ENCODE measurements around the gene DNAJC1.
"Not testable (repeated sequence)": the region's sequence is repeated elsewhere in the genome, so short reads cannot be mapped to it uniquely, and the experiment has no call there.

Gene DNAJC1

GRCh38 chr10:21849607-21850006 lies 153.9 kb downstream of the DNAJC1 start:
- in situ Hi-C loops (cut with MboI; ENCODE audit: low sequenced_read_pairs): no loop called here

GRCh38 chr10:21843645-21844044 lies 159.9 kb downstream of the DNAJC1 start:
- in situ Hi-C loops (cut with MboI; ENCODE audit: low sequenced_read_pairs): no loop called here

- in situ Hi-C loops (cut with MboI; ENCODE audit: low sequenced_read_pairs): not testable (repeated sequence)
These were observed 162.3 kb downstream of the DNAJC1 start for GRCh38 chr10:21841273-21841672.

GRCh38 chr10:21837487-21837886 lies 166.0 kb downstream of the DNAJC1 start:
- in situ Hi-C loops (cut with MboI; ENCODE audit: low sequenced_read_pairs): not testable (repeated sequence)

- in situ Hi-C loops (cut with MboI; ENCODE audit: low sequenced_read_pairs): not testable (repeated sequence)
These were observed 169.0 kb downstream of the DNAJC1 start for GRCh38 chr10:21834574-21834973.

GRCh38 chr10:21832821-21833130 lies 170.8 kb downstream of the DNAJC1 start:
- in situ Hi-C loops (cut with MboI; ENCODE audit: low sequenced_read_pairs): no loop called here

- in situ Hi-C loops (cut with MboI; ENCODE audit: low sequenced_read_pairs): no loop called here
These were observed 171.3 kb downstream of the DNAJC1 start for GRCh38 chr10:21831986-21832820.

- in situ Hi-C loops (cut with MboI; ENCODE audit: low sequenced_read_pairs): no loop called here
These were observed 173.5 kb downstream of the DNAJC1 start for GRCh38 chr10:21830037-21830436.

GRCh38 chr10:21827308-21827707 lies 176.2 kb downstream of the DNAJC1 start:
- in situ Hi-C loops (cut with MboI; ENCODE audit: low sequenced_read_pairs): no loop called here

GRCh38 chr10:21826725-21827124 lies 176.8 kb downstream of the DNAJC1 start:
- in situ Hi-C loops (cut with MboI; ENCODE audit: low sequenced_read_pairs): no loop called here

GRCh38 chr10:21825345-21825744 lies 178.2 kb downstream of the DNAJC1 start:
- in situ Hi-C loops (cut with MboI; ENCODE audit: low sequenced_read_pairs): no loop called here

- in situ Hi-C loops (cut with MboI; ENCODE audit: low sequenced_read_pairs): no loop called here
These were observed 179.1 kb downstream of the DNAJC1 start for GRCh38 chr10:21824409-21824808.

- in situ Hi-C loops (cut with MboI; ENCODE audit: low sequenced_read_pairs): no loop called here
These were observed 179.9 kb downstream of the DNAJC1 start for GRCh38 chr10:21823617-21824016.

- in situ Hi-C loops (cut with MboI; ENCODE audit: low sequenced_read_pairs): not testable (repeated sequence)
These were observed 181.3 kb downstream of the DNAJC1 start for GRCh38 chr10:21822273-21822672.

GRCh38 chr10:21820952-21821351 lies 182.6 kb downstream of the DNAJC1 start:
- in situ Hi-C loops (cut with MboI; ENCODE audit: low sequenced_read_pairs): no loop called here

GRCh38 chr10:21818416-21818815 lies 185.1 kb downstream of the DNAJC1 start:
- in situ Hi-C loops (cut with MboI; ENCODE audit: low sequenced_read_pairs): not testable (repeated sequence)

- in situ Hi-C loops (cut with MboI; ENCODE audit: low sequenced_read_pairs): no loop called here
These were observed 188.7 kb downstream of the DNAJC1 start for GRCh38 chr10:21814866-21815265.

GRCh38 chr10:21813946-21814345 lies 189.6 kb downstream of the DNAJC1 start:
- in situ Hi-C loops (cut with MboI; ENCODE audit: low sequenced_read_pairs): no loop called here

- in situ Hi-C loops (cut with MboI; ENCODE audit: low sequenced_read_pairs): no loop called here
These were observed 192.3 kb downstream of the DNAJC1 start for GRCh38 chr10:21811245-21811585.

GRCh38 chr10:21810582-21811244 lies 192.8 kb downstream of the DNAJC1 start:
- in situ Hi-C loops (cut with MboI; ENCODE audit: low sequenced_read_pairs): no loop called here

GRCh38 chr10:21808550-21808949 lies 195.0 kb downstream of the DNAJC1 start:
- in situ Hi-C loops (cut with MboI; ENCODE audit: low sequenced_read_pairs): no loop called here

- in situ Hi-C loops (cut with MboI; ENCODE audit: low sequenced_read_pairs): no loop called here
These were observed 196.3 kb downstream of the DNAJC1 start for GRCh38 chr10:21807180-21807579.

GRCh38 chr10:21803374-21803773 lies 200.2 kb downstream of the DNAJC1 start:
- in situ Hi-C loops (cut with MboI; ENCODE audit: low sequenced_read_pairs): no loop called here
